Measurements from ENCODE around the gene SORCS2.
"Not testable (repeated sequence)": the region's sequence is repeated elsewhere in the genome, so short reads cannot be mapped to it uniquely, and the experiment has no call there.

SORCS2 gene

GRCh38 chr4:7201420-7202305 is 9.3 kb downstream of the SORCS2 start:
- DNase-seq = no peak

GRCh38 chr4:7202411-7202810 is 10.1 kb downstream of the SORCS2 start:
- DNase-seq = no peak

DNA sequence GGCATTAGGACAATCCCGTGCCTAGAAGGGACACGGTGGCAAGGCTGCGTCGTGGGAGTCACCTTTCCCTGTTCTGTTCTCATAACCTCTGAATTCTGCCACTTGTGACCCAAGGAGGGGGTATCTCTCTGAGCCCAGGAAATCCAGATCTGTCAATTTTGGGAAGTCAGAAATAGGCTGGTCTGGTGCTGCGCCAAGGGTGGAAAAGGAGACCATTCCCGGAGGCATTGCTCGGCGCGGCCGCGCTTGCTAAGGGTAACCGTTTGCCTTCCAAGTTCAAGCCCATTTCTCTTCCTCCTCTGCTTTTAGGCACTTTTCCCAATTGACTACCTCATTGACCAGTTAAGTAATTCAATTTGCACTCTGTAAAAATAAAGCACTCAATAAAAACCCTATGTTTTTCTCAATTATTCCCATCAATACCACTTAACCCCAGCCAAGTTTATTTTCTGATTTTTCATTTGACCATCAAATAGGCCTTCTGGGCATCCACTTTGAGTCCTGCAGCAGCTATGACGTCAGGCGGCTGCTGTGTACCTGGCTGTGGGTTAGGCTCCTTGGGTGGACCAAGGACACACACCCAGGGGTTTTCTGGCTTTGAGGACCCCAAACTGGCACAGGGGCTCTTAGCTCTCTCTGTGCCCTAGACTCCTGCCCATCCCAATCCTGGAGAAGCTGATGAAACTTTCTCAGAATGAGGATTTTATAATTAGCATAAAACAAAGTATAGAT is 12.5 kb downstream of the SORCS2 start:
- DNase-seq = no peak

GRCh38 chr4:7206385-7206784 is 14.0 kb downstream of the SORCS2 start:
- DNase-seq = no peak

GRCh38 chr4:7206911-7207567 is 14.7 kb downstream of the SORCS2 start:
- no peak for DNase-seq

- no peak for DNase-seq
Observed at GRCh38 chr4:7207628-7208231, 15.4 kb downstream of the SORCS2 start.

DNA sequence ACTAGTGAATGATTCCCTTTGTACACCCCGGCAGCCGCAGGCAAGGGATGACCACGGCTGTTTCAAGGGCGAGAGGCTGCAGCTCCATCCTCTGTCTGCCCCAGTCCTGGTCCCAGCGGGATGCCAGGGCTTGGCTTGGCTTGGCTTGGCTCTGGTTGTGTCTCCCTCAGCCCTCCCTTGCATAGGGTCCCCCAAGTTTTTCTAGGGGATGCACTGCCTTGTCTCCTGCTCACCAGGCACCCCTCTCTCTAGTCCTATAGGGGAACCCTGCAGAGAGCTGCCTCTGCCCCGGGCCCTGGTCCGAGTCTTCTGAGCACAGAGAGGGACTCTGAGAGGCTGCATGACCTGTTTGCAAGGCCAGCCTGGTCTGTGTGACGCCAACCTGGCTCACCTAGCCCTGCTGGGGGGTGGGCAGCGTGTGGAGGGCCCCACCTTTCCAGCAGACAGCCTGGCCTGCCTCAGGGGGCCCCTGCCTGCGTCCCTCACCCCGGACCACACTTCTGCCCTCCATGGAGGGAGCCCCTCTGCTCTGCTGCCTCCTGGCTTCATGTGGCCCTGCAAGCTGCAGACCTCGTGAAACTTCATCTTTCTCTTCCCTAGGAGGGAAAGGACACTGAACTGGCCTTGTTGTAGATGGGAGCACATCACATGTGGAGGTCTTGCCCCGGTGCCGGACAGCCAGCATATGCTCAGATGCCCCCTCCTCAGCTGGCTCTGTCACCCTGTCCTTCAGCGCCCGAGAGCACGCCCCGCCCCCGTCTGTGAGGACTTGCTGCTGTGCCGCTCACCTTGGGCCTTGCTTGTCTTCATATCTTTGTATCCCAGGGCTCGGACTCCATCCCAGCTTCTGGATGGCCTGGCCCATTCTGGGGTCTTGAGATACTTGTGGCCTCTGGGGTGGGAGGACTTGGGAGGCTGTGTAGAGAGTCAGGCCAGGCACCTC is 16.4 kb downstream of the SORCS2 start:
- no peak for DNase-seq

DNA sequence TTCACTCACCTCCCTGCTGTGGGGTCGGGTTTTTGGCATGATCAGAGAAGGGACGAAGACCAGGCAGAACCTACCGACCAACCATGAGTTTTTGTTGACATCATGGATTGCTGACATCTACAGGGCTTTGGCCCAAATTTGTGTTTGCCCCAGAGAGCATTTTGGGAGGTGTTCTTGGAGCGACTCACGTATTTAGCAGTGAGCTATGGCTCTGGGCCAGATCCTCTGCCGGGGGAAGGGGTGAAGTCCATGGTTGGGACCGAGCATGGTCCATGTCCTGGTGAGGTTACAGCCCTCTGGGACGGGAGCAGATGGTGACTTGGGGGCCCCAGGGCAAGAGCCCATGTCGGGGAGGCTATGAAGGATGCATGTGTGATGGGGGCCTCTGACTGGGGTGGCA is 17.4 kb downstream of the SORCS2 start:
- DNase-seq = no peak

- no peak for DNase-seq
Observed at GRCh38 chr4:7210824-7211223, 18.5 kb downstream of the SORCS2 start.

- no peak for DNase-seq
Observed at GRCh38 chr4:7212101-7212674, 19.9 kb downstream of the SORCS2 start.

GRCh38 chr4:7212921-7213320 is 20.6 kb downstream of the SORCS2 start:
- DNase-seq = no peak

DNA sequence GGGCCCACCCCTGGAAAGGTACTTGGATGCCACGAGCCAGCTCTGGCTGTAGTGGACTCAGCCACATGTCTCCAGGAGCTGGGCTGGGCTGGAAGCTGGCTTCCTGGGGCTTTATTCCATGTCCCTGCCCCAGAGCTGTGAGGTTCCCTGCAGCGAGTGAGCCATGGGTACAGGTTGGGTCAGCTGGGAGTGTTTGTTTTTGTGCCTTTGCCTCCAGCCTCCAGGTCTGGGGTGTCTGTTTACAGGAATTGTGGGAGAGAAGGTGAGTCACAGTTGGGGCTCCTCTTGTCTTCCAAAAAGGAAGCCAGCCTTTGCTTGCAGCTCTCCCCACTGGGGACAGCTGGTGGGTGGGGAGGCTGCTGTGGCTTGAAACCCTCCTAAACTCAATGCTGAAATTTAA is 21.5 kb downstream of the SORCS2 start:
- DNase-seq = no peak

GRCh38 chr4:7214359-7214758 is 22.0 kb downstream of the SORCS2 start:
- no peak for DNase-seq

DNA sequence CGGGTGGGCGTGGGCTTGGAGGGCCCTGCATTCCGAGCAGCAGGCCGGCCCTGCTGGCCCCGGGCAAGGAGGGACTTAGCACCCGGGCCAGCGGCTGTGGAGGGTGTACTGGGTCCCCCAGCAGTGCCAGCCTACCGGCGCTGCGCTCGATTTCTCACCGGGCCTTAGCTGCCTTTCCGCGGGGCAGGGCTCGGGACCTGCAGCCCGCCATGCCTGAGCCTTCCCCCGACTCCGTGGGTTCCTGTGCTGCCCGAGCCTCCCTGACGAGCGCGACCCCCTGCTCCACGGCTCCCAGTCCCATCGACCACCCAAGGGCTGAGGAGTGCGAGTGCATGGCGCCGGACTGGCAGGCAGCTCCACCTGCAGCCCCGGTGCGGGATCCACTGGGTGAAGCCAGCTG is 22.8 kb downstream of the SORCS2 start:
- DNase-seq = not testable (repeated sequence)

GRCh38 chr4:7217039-7217438 is 24.7 kb downstream of the SORCS2 start:
- DNase-seq = no peak

GRCh38 chr4:7217474-7218321 is 25.4 kb downstream of the SORCS2 start:
- no peak for DNase-seq

DNA sequence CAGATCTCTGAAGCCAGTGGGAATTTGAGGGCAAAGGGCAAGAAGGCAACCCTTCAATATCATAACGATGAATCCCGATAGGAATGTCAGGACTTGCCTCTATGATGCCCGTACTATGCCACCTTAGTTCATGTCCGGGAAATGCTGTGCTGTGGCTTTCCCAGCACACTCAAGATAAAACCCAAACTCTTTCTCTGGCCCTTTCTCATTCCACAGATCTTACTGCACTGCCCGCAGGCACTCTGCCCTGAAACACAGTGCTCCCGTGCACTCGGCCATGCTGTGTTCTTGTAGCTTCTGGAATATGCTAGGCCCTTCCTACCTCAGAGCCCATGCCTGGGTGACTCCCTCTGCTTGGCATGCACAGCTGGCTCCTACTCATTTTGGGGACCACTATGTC is 26.3 kb downstream of the SORCS2 start:
- no peak for DNase-seq

DNA sequence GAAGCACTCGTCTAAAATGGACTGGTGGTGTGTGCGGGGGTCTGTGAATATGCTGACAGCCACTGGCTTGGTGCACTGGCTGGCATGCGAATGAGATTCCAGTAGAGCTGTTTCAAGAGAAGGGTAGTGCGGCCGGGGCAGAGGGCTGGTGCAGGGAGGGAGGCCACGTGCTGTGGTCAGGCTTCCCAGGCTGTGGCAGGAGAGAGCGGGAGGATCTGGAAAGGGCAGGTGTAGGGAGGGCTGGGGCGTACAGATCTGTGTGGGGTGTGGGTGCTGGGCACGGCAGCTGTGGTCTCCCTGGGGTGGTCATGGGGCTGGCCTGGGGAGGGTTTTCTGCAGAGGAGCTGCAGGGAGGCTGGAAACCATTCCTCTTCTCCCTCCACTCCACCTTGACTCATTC is 30.2 kb downstream of the SORCS2 start:
- no peak for DNase-seq

DNA sequence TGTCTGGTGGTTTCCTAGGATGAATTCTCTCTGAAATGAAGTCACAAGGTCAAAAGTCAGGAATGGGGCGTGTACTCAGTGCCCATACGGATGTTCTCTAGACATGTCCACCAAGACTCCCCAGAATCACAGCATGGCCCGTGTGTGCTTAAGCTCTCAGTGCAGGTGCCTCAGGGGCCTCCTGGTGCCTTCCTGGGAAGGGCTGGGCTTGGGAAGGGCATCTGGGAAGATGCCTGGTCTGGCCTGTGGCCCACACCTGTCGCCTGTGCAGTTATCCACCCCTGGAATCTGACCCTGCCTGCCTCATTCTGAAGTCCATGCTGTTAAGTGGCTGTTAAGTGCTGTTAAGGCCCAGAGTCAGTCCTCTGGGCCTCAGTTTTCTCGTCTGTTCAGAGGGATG is 31.2 kb downstream of the SORCS2 start:
- DNase-seq = no peak

DNA sequence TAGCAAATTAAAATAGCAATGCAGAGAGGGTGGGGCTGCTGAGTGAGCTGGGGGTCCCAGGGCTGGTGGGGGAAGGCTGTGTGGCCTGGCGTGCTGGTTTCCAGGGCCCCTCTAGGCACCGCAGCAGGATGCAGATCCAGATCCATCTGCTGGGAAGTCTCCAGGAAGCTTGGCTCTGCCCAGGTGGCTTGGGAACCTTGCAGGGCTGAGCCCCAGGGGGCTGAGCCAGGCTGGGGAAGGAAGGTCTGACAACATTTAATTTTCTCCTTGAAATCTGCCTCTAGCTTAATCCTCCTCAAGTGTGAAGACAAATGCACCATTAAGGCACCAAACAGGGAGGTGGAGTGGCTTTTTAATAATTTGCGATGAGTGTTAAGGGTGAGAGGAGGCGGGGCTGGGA is 31.7 kb downstream of the SORCS2 start:
- no peak for DNase-seq
